ENCODE data around the gene LGR5. TPM values are rescaled to one million over a fixed set of nuclear protein-coding genes. Genes with fewer than 3 reads are reported as not detected.

Gene LGR5
- total and polyA plus RNA-seq, 2 of the 13 experiments (the other 11 are each of a cell fraction or from before 2014, with no cell fraction given): 37.0 to 121 TPM

- TF ChIP-seq ZNF280D (CRISPR knock-in tag; IDR thresholded peaks at IDR 0.05) (0 out of 2 replicates have a peak, but pooled peaks have one; percentile 23), POLR2AphosphoS5 (IDR thresholded peaks at IDR 0.05; ENCODE audit: low read depth, low read length) (0 out of 2 replicates have a peak, but pooled peaks have one; percentile 25), NR2F2 (IDR thresholded peaks at IDR 0.05; ENCODE audit: borderline replicate concordance, low read depth) (no peak), TCF7L2 (IDR thresholded peaks at IDR 0.05; ENCODE audit: low read depth, low read length) (no peak), SRF (IDR thresholded peaks at IDR 0.05; ENCODE audit: low read depth, low read length) (no peak), ZNF335 (CRISPR knock-in tag; IDR thresholded peaks at IDR 0.05) (no peak), TCF7 (IDR thresholded peaks at IDR 0.05; ENCODE audit: low read depth) (no peak), ZNF264 (CRISPR knock-in tag; IDR thresholded peaks at IDR 0.05) (no peak), ZNF576 (CRISPR knock-in tag; IDR thresholded peaks at IDR 0.05) (no peak), ZNF562 (CRISPR knock-in tag; IDR thresholded peaks at IDR 0.05; ENCODE audit: borderline replicate concordance) (no peak), SCMH1 (CRISPR knock-in tag; IDR thresholded peaks at IDR 0.05; ENCODE audit: borderline replicate concordance) (no peak)
Observed at GRCh38 chr12:71441836-71442566, 2.4 kb downstream of the LGR5 start (continued).
